MCF 10A (cell line): ENCODE measurements around the gene GREB1L. TPM values are rescaled to one million over a fixed set of nuclear protein-coding genes. Genes with fewer than 3 reads are reported as not detected.

Experiments
- BruUV-seq: library from RNA; stranded (reverse); fragments of 400-500 nt; replicated peaks from 2 replicates; lab custom pipeline; 2021; lab: Mats Ljungman, UMichigan
- CTCF ChIA-PET: fragments of 300-600 bp; sonication (Branson Sonifier 250); formaldehyde crosslinking; extraction: SDS; loops from one replicate; lab custom pipeline; 2021; ENCODE audit warnings: antibody characterized with exemption, inconsistent platforms; lab: Yijun Ruan, JAX
- POLR2A ChIA-PET: fragments of 300-600, 350-650 bp; sonication (Branson Sonifier 250); formaldehyde crosslinking; extraction: SDS; loops from one replicate; lab custom pipeline; 2020; ENCODE audit warnings: antibody characterized with exemption, inconsistent platforms; lab: Yijun Ruan, JAX
- DNase-seq: peaks from one replicate; pipeline ENCODE4 v3.0.0-alpha.2; 2018; ENCODE audit not compliant: unreplicated experiment
- H3K27ac Mint-ChIP-seq: one replicate; pipeline ENCODE4 v1.8.0; 2022; ENCODE audit warnings: mild to moderate bottlenecking, low read depth, mixed read lengths; ENCODE audit not compliant: unreplicated experiment
- H3K27me3 Mint-ChIP-seq: one replicate; pipeline ENCODE4 v1.8.0; 2022; ENCODE audit warnings: mixed read lengths; ENCODE audit not compliant: insufficient read depth, unreplicated experiment
- H3K36me3 Mint-ChIP-seq: one replicate; pipeline ENCODE4 v1.8.0; 2022; ENCODE audit warnings: mild to moderate bottlenecking, moderate library complexity, mixed read lengths; ENCODE audit not compliant: insufficient read depth, unreplicated experiment
- H3K4me1 Mint-ChIP-seq: one replicate; pipeline ENCODE4 v1.8.0; 2022; ENCODE audit warnings: mixed read lengths; ENCODE audit not compliant: insufficient read depth, unreplicated experiment
- H3K4me3 Mint-ChIP-seq: one replicate; pipeline ENCODE4 v1.8.0; 2022; ENCODE audit warnings: mild to moderate bottlenecking, moderate library complexity, mixed read lengths; ENCODE audit not compliant: unreplicated experiment
- H3K9me3 Mint-ChIP-seq: one replicate; pipeline ENCODE4 v1.8.0; 2022; ENCODE audit warnings: mixed read lengths; ENCODE audit not compliant: unreplicated experiment
- intact Hi-C: fragments of 100-400 bp; cut with micrococcal nuclease; formaldehyde crosslinking; loops from 2 replicates; pipeline ENCODE4 v1.14.1; 2022
- total RNA-seq: library from RNA; stranded (reverse); gene quantifications from 2 replicates; pipeline ENCODE4 v1.2.3, GENCODE V29; 2022
- TF ChIP-seq, protein P1 (sequence below): fragments of 200-600 bp; IDR thresholded peaks from one replicate; pipeline ENCODE4 v1.8.0; 2022; ENCODE audit warnings: antibody characterized with exemption, mild to moderate bottlenecking; ENCODE audit not compliant: unreplicated experiment

GREB1L gene
- total RNA-seq, 1 experiment from 2014 or later: 9.4 TPM

- H3K36me3 Mint-ChIP-seq: peaks cover 18% of the 10 kb centered on the region
- BruUV-seq: no TSS peak
Observed at GRCh38 chr18:21452796-21453510, 210.9 kb downstream of the GREB1L start.

DNA sequence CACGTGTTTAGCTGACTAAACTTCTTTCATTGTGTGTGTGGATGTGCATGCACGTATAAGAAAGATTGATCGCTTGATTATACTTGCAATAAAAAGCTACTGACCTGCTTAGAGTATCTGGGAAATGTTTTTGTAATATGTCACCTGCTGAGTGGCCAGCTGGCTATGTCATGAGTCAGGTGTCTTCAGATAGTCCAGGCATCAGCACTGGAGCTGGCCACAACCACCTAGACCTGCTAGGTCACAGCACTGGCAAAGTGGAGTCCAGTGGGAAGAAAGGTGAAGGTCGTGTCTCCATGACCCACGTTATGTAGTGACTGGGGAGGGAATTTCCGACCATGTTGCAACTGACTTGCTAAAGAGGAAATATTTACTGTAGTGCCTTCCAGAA, 211.5 kb downstream of the GREB1L start:
- Mint-ChIP-seq H3K9me3 (no peaks in the 10 kb centered on the region), H3K27ac (no peak overlapping the region), H3K4me3 (no peak overlapping the region), H3K36me3 (peaks cover 18% of the 10 kb centered on the region), H3K4me1 (peaks cover 15% of the 10 kb centered on the region), H3K27me3 (no peaks in the 10 kb centered on the region)
- CTCF ChIA-PET: interaction anchor here (1.0 to 1.6 kb wide), 2 partner anchors 9 to 258 kb away, joined by 5 to 7 read pairs; no protein-coding TSS in a partner anchor
- BruUV-seq: no TSS peak
- POLR2A ChIA-PET: no interaction called here
- TF ChIP-seq, protein P1, sequence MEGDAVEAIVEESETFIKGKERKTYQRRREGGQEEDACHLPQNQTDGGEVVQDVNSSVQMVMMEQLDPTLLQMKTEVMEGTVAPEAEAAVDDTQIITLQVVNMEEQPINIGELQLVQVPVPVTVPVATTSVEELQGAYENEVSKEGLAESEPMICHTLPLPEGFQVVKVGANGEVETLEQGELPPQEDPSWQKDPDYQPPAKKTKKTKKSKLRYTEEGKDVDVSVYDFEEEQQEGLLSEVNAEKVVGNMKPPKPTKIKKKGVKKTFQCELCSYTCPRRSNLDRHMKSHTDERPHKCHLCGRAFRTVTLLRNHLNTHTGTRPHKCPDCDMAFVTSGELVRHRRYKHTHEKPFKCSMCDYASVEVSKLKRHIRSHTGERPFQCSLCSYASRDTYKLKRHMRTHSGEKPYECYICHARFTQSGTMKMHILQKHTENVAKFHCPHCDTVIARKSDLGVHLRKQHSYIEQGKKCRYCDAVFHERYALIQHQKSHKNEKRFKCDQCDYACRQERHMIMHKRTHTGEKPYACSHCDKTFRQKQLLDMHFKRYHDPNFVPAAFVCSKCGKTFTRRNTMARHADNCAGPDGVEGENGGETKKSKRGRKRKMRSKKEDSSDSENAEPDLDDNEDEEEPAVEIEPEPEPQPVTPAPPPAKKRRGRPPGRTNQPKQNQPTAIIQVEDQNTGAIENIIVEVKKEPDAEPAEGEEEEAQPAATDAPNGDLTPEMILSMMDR: no peak
- intact Hi-C loops: no loop called here
- DNase-seq: no peak

More at GRCh38 chr18:21452796-21453510, 210.9 kb downstream of the GREB1L start:
- H3K9me3 Mint-ChIP-seq: no peaks in the 10 kb centered on the region
- H3K27ac Mint-ChIP-seq: no peak overlapping the region
- H3K4me1 Mint-ChIP-seq: peaks cover 15% of the 10 kb centered on the region
- no peak for DNase-seq
- TF ChIP-seq, protein P1: no peak
- no peaks in the 10 kb centered on the region for H3K27me3 Mint-ChIP-seq
- CTCF ChIA-PET: interaction anchor here (1.6 kb wide), 1 partner anchor 8 kb away, joined by 7 read pairs; no protein-coding TSS in a partner anchor
- no peak overlapping the region for H3K4me3 Mint-ChIP-seq
- intact Hi-C loops: no loop called here
- POLR2A ChIA-PET: no interaction called here

DNA sequence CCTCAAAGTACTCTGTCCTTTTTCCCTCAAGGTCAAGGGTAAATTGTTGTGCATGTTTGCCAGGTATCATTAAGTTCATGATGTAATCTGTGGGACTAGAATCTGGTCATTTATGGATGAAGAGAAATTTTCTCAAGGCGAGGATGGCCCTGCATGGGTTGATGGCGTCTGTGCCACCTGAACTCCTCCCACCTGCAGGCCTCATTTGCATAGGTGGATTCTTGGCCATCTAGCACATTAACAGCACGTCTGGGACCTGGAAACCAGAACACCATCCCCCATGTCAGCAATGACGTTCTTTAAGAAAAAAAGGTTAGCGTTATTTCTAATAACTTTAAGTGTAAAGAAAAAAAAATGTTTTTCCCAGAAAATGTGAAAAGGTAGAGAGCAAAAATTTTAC, 212.7 kb downstream of the GREB1L start:
- no TSS peak for BruUV-seq
- H3K4me1 Mint-ChIP-seq: peaks cover 15% of the 10 kb centered on the region
- H3K9me3 Mint-ChIP-seq: no peaks in the 10 kb centered on the region
- POLR2A ChIA-PET: no interaction called here
- H3K27me3 Mint-ChIP-seq: no peaks in the 10 kb centered on the region
- TF ChIP-seq, protein P1: no peak
- CTCF ChIA-PET: interaction anchor here (0.7 to 1.6 kb wide), 2 partner anchors 10 to 262 kb away, joined by 3 to 7 read pairs; no protein-coding TSS in a partner anchor
- no peak for DNase-seq
- intact Hi-C loops: no loop called here
- no peak overlapping the region for H3K4me3 Mint-ChIP-seq
- H3K36me3 Mint-ChIP-seq: peaks cover 21% of the 10 kb centered on the region
- H3K27ac Mint-ChIP-seq: no peak overlapping the region

- no peak overlapping the region for H3K4me3 Mint-ChIP-seq
- TF ChIP-seq, protein P1: no peak
- intact Hi-C loops: no loop called here
- peaks cover 15% of the 10 kb centered on the region for H3K4me1 Mint-ChIP-seq
- no peaks in the 10 kb centered on the region for H3K27me3 Mint-ChIP-seq
- no TSS peak for BruUV-seq
- ChIA-PET CTCF (interaction anchor here (0.6 to 1.3 kb wide), 5 partner anchors 11 to 262 kb away, joined by 3 read pairs; no protein-coding TSS in a partner anchor), POLR2A (interaction anchor here (0.7 kb wide), 2 partner anchors 263 to 385 kb away, joined by 3 read pairs; no protein-coding TSS in a partner anchor)
- H3K36me3 Mint-ChIP-seq: peaks cover 22% of the 10 kb centered on the region
- DNase-seq: no peak
- no peaks in the 10 kb centered on the region for H3K9me3 Mint-ChIP-seq
- no peak overlapping the region for H3K27ac Mint-ChIP-seq
Observed at GRCh38 chr18:21456428-21457178, 214.6 kb downstream of the GREB1L start.
